Left cardiac atrium (tissue), 4 donors: ENCODE measurements around the gene CHURC1. TPM values are rescaled to one million over a fixed set of nuclear protein-coding genes. Genes with fewer than 3 reads are reported as not detected.

Experiments
- ATAC-seq, 2 donors: fragments of 200-7000 bp; cut with Tn5 transposase; one replicate each; pipeline ENCODE4 v1.9.1; 2020; ENCODE audit warnings: mild to moderate bottlenecking in 2 of 2, moderate library complexity in 2 of 2
- DNase-seq: peaks from one replicate; pipeline ENCODE4 v3.0.0-alpha.2; 2020
- intact Hi-C, 2 donors: fragments of 100-400 bp; cut with DNase I; formaldehyde crosslinking; loops; one replicate each; pipeline versions ENCODE4 v1.14.1 to v1.15.1; 2022 to 2023
- long read RNA-seq: library from polyadenylated mRNA; unstranded; transcript quantifications from one replicate; pipeline ENCODE4 v2.0.0, GENCODE V29; 2021
- total RNA-seq, 2 donors: library from RNA; stranded (reverse); fragmentation: NEBNext Ultra II Directional; extraction: Animal tissue kit (Norgen Biotek cat#: 25700); gene quantifications; one replicate each; pipeline ENCODE4 v1.2.1, GENCODE V29; 2021
- donor health status: DM: no; HTN: yes; CAD: no.
- donor health status: DM: no; HTN: yes; CAD: no; lungs with severe emphysema.
- donor health status: DM: yes; HTN: yes; CAD: no.
- donor health status: Dilated cardiomyopathy.

CHURC1 gene
- 10 to 100 TPM; 89.1 to 97.4 TPM for total RNA-seq
- long read RNA-seq, transcript CHURC1-203 (4 exons, 2,629 nt), result major isoform, 16 of 24 reads
- long read RNA-seq, partial matches to known transcripts, result 5 of 24 reads
- long read RNA-seq, other reads (novel, unspliced or antisense), result 0 of 24 reads

GRCh38 chr14:64914237-64915028, at the start of gene CHURC1:
Gene CHURC1 (plus strand): TSS chr14:64914455. CDS start chr14:64914496, 41 bp downstream.
- intact Hi-C loops, result loop anchor here in 1 of 2 donors (10.0 kb wide), 1 partner anchor 60 kb away; the partner anchor contains the start of gene RAB15
- ATAC-seq (peak; percentile 100), DNase-seq (peak; percentile 99)

- intact Hi-C loops, result no loop called here
- no peak for DNase-seq
- ATAC-seq, result no peak
Measured at GRCh38 chr14:64865109-64865508, 49.1 kb upstream of the CHURC1 start.

GRCh38 chr14:64865992-64866391, 48.3 kb upstream of the CHURC1 start:
- DNase-seq (no peak), ATAC-seq (no peak)
- intact Hi-C loops, result no loop called here

- DNase-seq (no peak), ATAC-seq (peak in 1 of 2 donors; percentile 27)
- intact Hi-C loops, result no loop called here
Measured at GRCh38 chr14:64867182-64867581, 47.1 kb upstream of the CHURC1 start.

GRCh38 chr14:64868379-64868778, 45.9 kb upstream of the CHURC1 start:
- ATAC-seq (no peak), DNase-seq (no peak)
- intact Hi-C loops, result no loop called here

GRCh38 chr14:64868841-64869240, 45.4 kb upstream of the CHURC1 start:
- intact Hi-C loops, result no loop called here
- no peak for DNase-seq
- no peak for ATAC-seq

GRCh38 chr14:64870160-64870559, 44.1 kb upstream of the CHURC1 start:
- intact Hi-C loops, result no loop called here
- DNase-seq (no peak), ATAC-seq (no peak)

GRCh38 chr14:64871344-64871743, 42.9 kb upstream of the CHURC1 start:
- no peak for DNase-seq
- intact Hi-C loops, result no loop called here
- no peak for ATAC-seq

- intact Hi-C loops, result no loop called here
- ATAC-seq (no peak), DNase-seq (no peak)
Measured at GRCh38 chr14:64873506-64874219, 40.6 kb upstream of the CHURC1 start.

- intact Hi-C loops, result loop anchor here in 1 of 2 donors (5.0 kb wide), 1 partner anchor 48 kb away; no protein-coding TSS in a partner anchor
- DNase-seq (no peak), ATAC-seq (no peak)
Measured at GRCh38 chr14:64875350-64875749, 38.9 kb upstream of the CHURC1 start.

- ATAC-seq (no peak), DNase-seq (no peak)
- intact Hi-C loops, result loop anchor here in 1 of 2 donors (5.0 kb wide), 1 partner anchor 51 kb away; no protein-coding TSS in a partner anchor
Measured at GRCh38 chr14:64877846-64878245, 36.4 kb upstream of the CHURC1 start.

- intact Hi-C loops, result loop anchor here in 1 of 2 donors (1.0 to 5.0 kb wide), 3 partner anchors 34 to 52 kb away; no protein-coding TSS in a partner anchor
- ATAC-seq (peak; percentile 20 to 23), DNase-seq (peak; percentile 35)
Measured at GRCh38 chr14:64878837-64879634, 35.2 kb upstream of the CHURC1 start.

- ATAC-seq (peak; percentile 91 to 95), DNase-seq (peak; percentile 74)
- intact Hi-C loops, result loop anchor here in 1 of 2 donors (1.0 to 5.0 kb wide), 3 partner anchors 34 to 52 kb away; no protein-coding TSS in a partner anchor
Measured at GRCh38 chr14:64879635-64880220, 34.5 kb upstream of the CHURC1 start, which contains the start of gene SPTB. Gene SPTB (minus strand): TSS chr14:64879907. CDS start chr14:64823094, 56,813 bp downstream.

GRCh38 chr14:64880221-64881121, 33.8 kb upstream of the CHURC1 start:
- DNase-seq (peak; percentile 46), ATAC-seq (peak; percentile 76 to 88)
- intact Hi-C loops, result no loop called here

GRCh38 chr14:64885559-64885958, 28.7 kb upstream of the CHURC1 start:
- no peak for DNase-seq
- intact Hi-C loops, result loop anchor here in 1 of 2 donors (5.0 kb wide), 1 partner anchor 63 kb away; no protein-coding TSS in a partner anchor
- ATAC-seq, result no peak

- DNase-seq (no peak), ATAC-seq (no peak)
- intact Hi-C loops, result loop anchor here in 1 of 2 donors (5.0 kb wide), 1 partner anchor 67 kb away; no protein-coding TSS in a partner anchor
Measured at GRCh38 chr14:64889352-64889751, 24.9 kb upstream of the CHURC1 start.

GRCh38 chr14:64891173-64891838, 22.9 kb upstream of the CHURC1 start:
- intact Hi-C loops, result loop anchor here (5.0 kb wide), 2 partner anchors 69 to 89 kb away; no protein-coding TSS in a partner anchor
- DNase-seq (no peak), ATAC-seq (no peak)
